Mucosa of rectum (tissue), 2 donors: ENCODE data around the gene PTPRJ.
A peak's percentile ranks its signal among the peaks of the same experiment; 100 is the strongest.
"Not testable (repeated sequence)": the region's sequence is repeated elsewhere in the genome, so short reads cannot be mapped to it uniquely, and the experiment has no call there.

Experiments used
- H3K27ac ChIP-seq, 2 donors: one replicate each; pipeline ENCODE4 v1.7.0; 2013; ENCODE audit warnings: inconsistent platforms in 2 of 2, low read depth in 2 of 2, low read length in 2 of 2
- H3K27me3 ChIP-seq, 2 donors: one replicate each; pipeline ENCODE4 v1.7.0; 2013; ENCODE audit warnings: low read length in 2 of 2; ENCODE audit not compliant: control insufficient read depth in 2 of 2, insufficient read depth in 2 of 2
- H3K36me3 ChIP-seq, 2 donors: one replicate each; pipeline ENCODE4 v1.7.0; 2013; ENCODE audit warnings: low read length in 2 of 2; ENCODE audit not compliant: control insufficient read depth in 2 of 2, insufficient read depth in 2 of 2
- H3K4me1 ChIP-seq, 2 donors: one replicate each; pipeline ENCODE4 v1.7.0; 2013; ENCODE audit warnings: low read length in 2 of 2, mild to moderate bottlenecking in 1 of 2; ENCODE audit not compliant: control insufficient read depth in 2 of 2, insufficient read depth in 2 of 2
- H3K4me3 ChIP-seq, 2 donors: one replicate each; pipeline ENCODE4 v1.7.0; 2013; ENCODE audit warnings: low read length in 2 of 2
- H3K9ac ChIP-seq, 2 donors: one replicate each; pipeline ENCODE4 v1.7.0; 2013; ENCODE audit warnings: low read length in 2 of 2, low read depth in 1 of 2, mild to moderate bottlenecking in 1 of 2
- H3K9me3 ChIP-seq, 2 donors: one replicate each; pipeline ENCODE4 v1.7.0; 2013; ENCODE audit warnings: low read length in 2 of 2; ENCODE audit not compliant: control insufficient read depth in 2 of 2
- donor health status: healthy.
- donor health status: Normal muscosa, but diverticular disease.

PTPRJ gene

GRCh38 chr11:47980088-47980906 lies at the start of gene PTPRJ:
TSS of gene PTPRJ (plus strand) at chr11:47980559. CDS start at chr11:47980913, 354 bp downstream.
- peaks cover 17 to 23% of the 10 kb centered on the region in 2 donors for H3K4me1 ChIP-seq

GRCh38 chr11:47932544-47932943 lies 47.8 kb upstream of the PTPRJ start:
- Histone ChIP-seq H3K27ac (no peak overlapping the region), H3K36me3 (no peaks in the 10 kb centered on the region), H3K9ac (no peak overlapping the region), H3K4me1 (no peaks in the 10 kb centered on the region), H3K4me3 (no peak overlapping the region), H3K9me3 (no peaks in the 10 kb centered on the region), H3K27me3 (no peaks in the 10 kb centered on the region)

More at GRCh38 chr11:47980088-47980906, at the start of gene PTPRJ:
- H3K27me3 ChIP-seq, result no peaks in the 10 kb centered on the region
- H3K9ac ChIP-seq, result peak within 1 kb of the TSS; percentile 61 to 83
- H3K4me3 ChIP-seq, result peak within 1 kb of the TSS; percentile 70 to 73
- H3K36me3 ChIP-seq, result no peaks in the 10 kb centered on the region
- peak within 1 kb of the TSS; percentile 56 to 66 for H3K27ac ChIP-seq
- H3K9me3 ChIP-seq, result no peaks in the 10 kb centered on the region

GRCh38 chr11:47933797-47934196 lies 46.6 kb upstream of the PTPRJ start:
- not testable (repeated sequence) for H3K9me3 ChIP-seq, H3K27me3 ChIP-seq, H3K27ac ChIP-seq, H3K9ac ChIP-seq, H3K4me3 ChIP-seq, H3K4me1 ChIP-seq, H3K36me3 ChIP-seq

GRCh38 chr11:47938791-47939560 lies 41.4 kb upstream of the PTPRJ start:
- Histone ChIP-seq H3K27ac (no peak overlapping the region), H3K4me1 (no peaks in the 10 kb centered on the region), H3K27me3 (no peaks in the 10 kb centered on the region), H3K36me3 (no peaks in the 10 kb centered on the region), H3K9me3 (no peaks in the 10 kb centered on the region), H3K4me3 (no peak overlapping the region), H3K9ac (no peak overlapping the region)

GRCh38 chr11:47940904-47941649 lies 39.3 kb upstream of the PTPRJ start:
- H3K9me3 ChIP-seq, result no peaks in the 10 kb centered on the region
- no peaks in the 10 kb centered on the region for H3K4me1 ChIP-seq
- H3K36me3 ChIP-seq, result no peaks in the 10 kb centered on the region
- no peak overlapping the region for H3K27ac ChIP-seq
- no peak overlapping the region for H3K4me3 ChIP-seq
- H3K27me3 ChIP-seq, result no peaks in the 10 kb centered on the region
- no peak overlapping the region for H3K9ac ChIP-seq

- Histone ChIP-seq H3K4me3 (no peak overlapping the region), H3K27ac (no peak overlapping the region), H3K4me1 (peaks cover under 1 to 4% of the 10 kb centered on the region in 2 donors), H3K27me3 (no peaks in the 10 kb centered on the region), H3K9ac (no peak overlapping the region), H3K36me3 (no peaks in the 10 kb centered on the region), H3K9me3 (no peaks in the 10 kb centered on the region)
Observed at GRCh38 chr11:47941907-47942558, 38.3 kb upstream of the PTPRJ start.

GRCh38 chr11:47943721-47944586 lies 36.4 kb upstream of the PTPRJ start:
- no peak overlapping the region for H3K9ac ChIP-seq
- H3K4me3 ChIP-seq, result no peak overlapping the region

GRCh38 chr11:47944632-47945031 lies 35.7 kb upstream of the PTPRJ start:
- Histone ChIP-seq H3K9me3 (no peaks in the 10 kb centered on the region), H3K27me3 (no peaks in the 10 kb centered on the region), H3K4me3 (no peak overlapping the region), H3K36me3 (no peaks in the 10 kb centered on the region), H3K4me1 (peaks cover 3 to 7% of the 10 kb centered on the region in 2 donors), H3K27ac (no peak overlapping the region), H3K9ac (no peak overlapping the region)

More at GRCh38 chr11:47943721-47944586, 36.4 kb upstream of the PTPRJ start:
- Histone ChIP-seq H3K4me1 (peaks cover 3 to 7% of the 10 kb centered on the region in 2 donors), H3K27ac (no peak overlapping the region), H3K27me3 (no peaks in the 10 kb centered on the region), H3K36me3 (no peaks in the 10 kb centered on the region), H3K9me3 (no peaks in the 10 kb centered on the region)
